Measurements from ENCODE around the gene ZKSCAN5.
"Not testable (repeated sequence)": the region's sequence is repeated elsewhere in the genome, so short reads cannot be mapped to it uniquely, and the experiment has no call there.

Gene ZKSCAN5

GRCh38 chr7:99562832-99563231, 58.4 kb downstream of the ZKSCAN5 start:
- Histone ChIP-seq H4K20me1 (peaks cover 25 to 87% (median 59%) of the 10 kb centered on the region in 11 experiments; a peak in 20 of 22 replicates), H3K9ac (peak overlapping the region in 5 of 11 experiments; percentile 14 to 39 (median 26); a peak in 4 of 22 replicates), H3K27ac (peak overlapping the region in 4 of 11 experiments; percentile 22 to 63 (median 54); a peak in 6 of 22 replicates), H3K4me2 (peak overlapping the region in 5 of 11 experiments; percentile 23 to 94 (median 85); a peak in 8 of 22 replicates), H3K9me3 (replicated peaks in 1 of 11) (no peaks in the 10 kb centered on the region), H3K27me3 (no peaks in the 10 kb centered on the region), H3K36me3 (peaks cover 72 to 81% (median 79%) of the 10 kb centered on the region in 11 experiments), H3K4me3 (no peak overlapping the region), H3K4me1 (peaks cover 16 to 48% (median 35%) of the 10 kb centered on the region in 10 experiments)
- TF ChIP-seq Cebpa-rat (IDR thresholded peaks at IDR 0.05): no peak

GRCh38 chr7:99563650-99564049, 59.2 kb downstream of the ZKSCAN5 start:
- Histone ChIP-seq H3K36me3 (peaks cover 78 to 89% (median 86%) of the 10 kb centered on the region in 11 experiments), H3K4me2 (peak overlapping the region in 2 of 11 experiments; percentile 92 to 94; a peak in 3 of 22 replicates), H3K4me3 (no peak overlapping the region), H3K9ac (0 out of 22 replicates have a peak overlapping the region, but pooled peaks of 1 of the 11 experiments have one; percentile 39), H3K27me3 (no peaks in the 10 kb centered on the region), H3K27ac (peak overlapping the region in 2 of 11 experiments; percentile 53 to 63; a peak in 4 of 22 replicates), H3K4me1 (peaks cover 16 to 48% (median 35%) of the 10 kb centered on the region in 10 experiments), H4K20me1 (peaks cover 25 to 96% (median 65%) of the 10 kb centered on the region in 11 experiments; a peak in 20 of 22 replicates), H3K9me3 (replicated peaks in 1 of 11) (no peaks in the 10 kb centered on the region)
- TF ChIP-seq Cebpa-rat (IDR thresholded peaks at IDR 0.05): no peak

GRCh38 chr7:99568770-99569169, 64.3 kb downstream of the ZKSCAN5 start:
- H3K27ac ChIP-seq; H3K27me3 ChIP-seq; H3K9ac ChIP-seq; H3K9me3 ChIP-seq (replicated peaks in 1 of 11); H3K4me2 ChIP-seq; H3K4me3 ChIP-seq; H3K4me1 ChIP-seq: not testable (repeated sequence)
- peaks cover 22 to 82% (median 46%) of the 10 kb centered on the region in 11 experiments; a peak in 20 of 22 replicates for H4K20me1 ChIP-seq
- H3K36me3 ChIP-seq: peaks cover 90 to 100% (median 97%) of the 10 kb centered on the region in 11 experiments

- Histone ChIP-seq H3K9me3 (replicated peaks in 1 of 11) (no peaks in the 10 kb centered on the region), H3K27ac (no peak overlapping the region), H4K20me1 (peaks cover 12 to 52% (median 23%) of the 10 kb centered on the region in 11 experiments; a peak in 19 of 22 replicates), H3K27me3 (no peaks in the 10 kb centered on the region), H3K36me3 (peaks cover 74 to 87% (median 83%) of the 10 kb centered on the region in 11 experiments), H3K4me3 (no peak overlapping the region), H3K4me2 (no peak overlapping the region), H3K4me1 (no peaks in the 10 kb centered on the region), H3K9ac (no peak overlapping the region)
- TF ChIP-seq Cebpa-rat (IDR thresholded peaks at IDR 0.05): no peak
These were observed 67.3 kb downstream of the ZKSCAN5 start for GRCh38 chr7:99571768-99572167.

- Histone ChIP-seq H3K4me3 (no peak overlapping the region), H3K9ac (no peak overlapping the region), H3K4me2 (no peak overlapping the region), H3K4me1 (peaks cover 0 to 11% (median 9%) of the 10 kb centered on the region in 10 experiments; a peak in 12 of 20 replicates), H4K20me1 (peaks cover 12 to 37% (median 24%) of the 10 kb centered on the region in 11 experiments; a peak in 18 of 22 replicates), H3K27ac (no peak overlapping the region), H3K27me3 (no peaks in the 10 kb centered on the region), H3K36me3 (peaks cover 63 to 74% (median 69%) of the 10 kb centered on the region in 11 experiments), H3K9me3 (replicated peaks in 1 of 11) (no peaks in the 10 kb centered on the region)
- no peak for TF ChIP-seq Cebpa-rat (IDR thresholded peaks at IDR 0.05)
These were observed 68.8 kb downstream of the ZKSCAN5 start for GRCh38 chr7:99573257-99573656.

- no peak overlapping the region for H3K4me3 ChIP-seq
- no peak overlapping the region for H3K27ac ChIP-seq
- no peaks in the 10 kb centered on the region for H3K27me3 ChIP-seq
- H3K4me1 ChIP-seq: peaks cover 15 to 40% (median 32%) of the 10 kb centered on the region in 10 experiments
- TF ChIP-seq Cebpa-rat (IDR thresholded peaks at IDR 0.05): no peak
- H3K9ac ChIP-seq: no peak overlapping the region
- no peaks in the 10 kb centered on the region for H3K9me3 ChIP-seq (replicated peaks in 1 of 11)
- peaks cover 0 to 18% (median 0%) of the 10 kb centered on the region in 11 experiments; a peak in 6 of 22 replicates for H4K20me1 ChIP-seq
- peaks cover 35 to 45% (median 39%) of the 10 kb centered on the region in 11 experiments for H3K36me3 ChIP-seq
- H3K4me2 ChIP-seq: no peak overlapping the region
These were observed 71.8 kb downstream of the ZKSCAN5 start for GRCh38 chr7:99576251-99576650.

- Histone ChIP-seq H3K4me1 (peaks cover 15 to 40% (median 32%) of the 10 kb centered on the region in 10 experiments), H3K9me3 (replicated peaks in 1 of 11) (no peaks in the 10 kb centered on the region), H3K27ac (peak overlapping the region in 9 of 11 experiments; percentile 40 to 72 (median 62); a peak in 13 of 22 replicates), H3K4me2 (peak overlapping the region; percentile 90 to 100 (median 97)), H3K9ac (peak overlapping the region; percentile 56 to 79 (median 74)), H4K20me1 (peaks cover 0 to 14% (median 0%) of the 10 kb centered on the region in 11 experiments; a peak in 3 of 22 replicates), H3K27me3 (no peaks in the 10 kb centered on the region), H3K36me3 (peaks cover 3 to 13% (median 8%) of the 10 kb centered on the region in 11 experiments; a peak in 13 of 22 replicates), H3K4me3 (peak overlapping the region; percentile 59 to 73 (median 62))
- TF ChIP-seq Cebpa-rat (IDR thresholded peaks at IDR 0.05): no peak
These were observed 75.0 kb downstream of the ZKSCAN5 start for GRCh38 chr7:99579281-99579955.

- H3K4me3 ChIP-seq: peak overlapping the region; percentile 59 to 73 (median 62)
These were observed 75.7 kb downstream of the ZKSCAN5 start for GRCh38 chr7:99579956-99580777.

GRCh38 chr7:99580778-99581332, 76.4 kb downstream of the ZKSCAN5 start:
- H3K9me3 ChIP-seq (replicated peaks in 1 of 11); H3K36me3 ChIP-seq; H3K27me3 ChIP-seq: not testable (repeated sequence)
- Histone ChIP-seq H3K27ac (peak overlapping the region in 6 of 11 experiments; percentile 40 to 70 (median 60); a peak in 7 of 22 replicates), H3K9ac (peak overlapping the region; percentile 56 to 79 (median 74)), H4K20me1 (peaks cover 0 to 14% (median 0%) of the 10 kb centered on the region in 11 experiments; a peak in 3 of 22 replicates), H3K4me2 (peak overlapping the region; percentile 90 to 100 (median 97)), H3K4me1 (peaks cover 15 to 40% (median 32%) of the 10 kb centered on the region in 10 experiments), H3K4me3 (peak overlapping the region; percentile 59 to 73 (median 62))

More at GRCh38 chr7:99579956-99580777, 75.7 kb downstream of the ZKSCAN5 start:
- Histone ChIP-seq H3K9ac (peak overlapping the region; percentile 56 to 79 (median 74)), H3K9me3 (replicated peaks in 1 of 11) (no peaks in the 10 kb centered on the region), H4K20me1 (peaks cover 0 to 14% (median 0%) of the 10 kb centered on the region in 11 experiments; a peak in 3 of 22 replicates), H3K27ac (peak overlapping the region in 10 of 11 experiments; percentile 33 to 72 (median 60); a peak in 19 of 22 replicates), H3K27me3 (no peaks in the 10 kb centered on the region), H3K36me3 (peaks cover 0 to 6% (median under 1%) of the 10 kb centered on the region in 11 experiments; a peak in 2 of 22 replicates), H3K4me2 (peak overlapping the region; percentile 90 to 100 (median 97)), H3K4me1 (peaks cover 15 to 40% (median 32%) of the 10 kb centered on the region in 10 experiments)
- TF ChIP-seq Cebpa-rat (IDR thresholded peaks at IDR 0.05): no peak

Measured in BLaER1 treated with 17β-estradiol and CSF1 and Interleukin-3, amounts not matched to agents 10 nM and 100 nM (cell line).